ENCODE measurements around the gene NOC2L. TPM values are rescaled to one million over a fixed set of nuclear protein-coding genes. Genes with fewer than 3 reads are reported as not detected.
"Not testable (repeated sequence)": the region's sequence is repeated elsewhere in the genome, so short reads cannot be mapped to it uniquely, and the experiment has no call there.

NOC2L gene
- total RNA-seq, 1 experiment from 2014 or later: 287 TPM

- Histone ChIP-seq H3K36me3 (replicated peaks; ENCODE audit: control insufficient read depth, insufficient read depth, low read length) (no peaks in the 10 kb centered on the region), H3K27me3 (ENCODE audit: control insufficient read depth, insufficient read depth, low read length) (peaks cover 10% of the 10 kb centered on the region), H3K4me3 (ENCODE audit: insufficient read depth, low read depth, low read length) (no peak overlapping the region)
- no peak for DNase-seq
Observed at GRCh38 chr1:982765-983436, 23.8 kb upstream of the NOC2L start.

DNA sequence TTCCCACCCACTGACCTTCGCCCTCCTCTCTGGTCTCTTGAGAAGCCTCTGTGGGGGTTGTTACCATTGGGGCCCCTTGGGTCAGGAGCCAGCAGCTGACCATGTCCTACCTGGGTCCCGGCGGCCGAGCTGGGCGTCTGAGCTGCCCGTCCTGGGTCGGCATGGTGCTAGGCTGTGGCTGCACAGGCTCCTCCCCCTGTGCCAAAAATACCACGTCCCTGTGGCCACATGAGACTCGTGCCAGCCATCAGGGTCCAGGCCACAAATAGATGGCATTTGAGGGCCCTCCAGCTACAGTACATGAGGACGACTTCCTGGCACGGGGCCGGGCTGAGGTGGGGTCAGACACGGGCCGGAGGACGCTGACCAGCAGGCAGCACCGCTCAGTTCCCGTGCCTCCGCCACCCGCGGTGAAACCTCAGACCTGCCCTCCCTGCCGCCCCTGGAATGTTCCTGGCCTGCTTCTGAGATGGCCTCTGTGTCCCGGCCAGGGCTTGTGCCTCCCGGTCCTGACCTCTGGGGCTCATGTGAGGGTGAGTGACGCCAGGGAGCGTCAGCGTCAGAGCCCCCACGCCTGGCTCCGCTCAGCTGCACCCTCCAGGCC, 23.0 kb upstream of the NOC2L start, which contains the start of gene PERM1:
Gene PERM1 (minus strand): TSS at position 139 of the 604 bp plus-strand sequence. CDS start 1,064 bp downstream, outside the sequence.
- Histone ChIP-seq H3K27me3 (ENCODE audit: control insufficient read depth, insufficient read depth, low read length) (peaks cover 10% of the 10 kb centered on the region), H3K4me3 (ENCODE audit: insufficient read depth, low read depth, low read length) (no peak within 1 kb of the TSS), H3K36me3 (replicated peaks; ENCODE audit: control insufficient read depth, insufficient read depth, low read length) (no peaks in the 10 kb centered on the region)
- DNase-seq: no peak

GRCh38 chr1:981491-981954, 22.5 kb upstream of the NOC2L start:
- H3K36me3 ChIP-seq (replicated peaks; ENCODE audit: control insufficient read depth, insufficient read depth, low read length): no peaks in the 10 kb centered on the region
- no peak overlapping the region for H3K4me3 ChIP-seq (ENCODE audit: insufficient read depth, low read depth, low read length)
- H3K27me3 ChIP-seq (ENCODE audit: control insufficient read depth, insufficient read depth, low read length): peaks cover 10% of the 10 kb centered on the region
- no peak for DNase-seq

GRCh38 chr1:980602-981395, 21.7 kb upstream of the NOC2L start:
- H3K27me3 ChIP-seq (ENCODE audit: control insufficient read depth, insufficient read depth, low read length): peaks cover 10% of the 10 kb centered on the region
- no peak for DNase-seq
- H3K4me3 ChIP-seq (ENCODE audit: insufficient read depth, low read depth, low read length): no peak overlapping the region
- no peaks in the 10 kb centered on the region for H3K36me3 ChIP-seq (replicated peaks; ENCODE audit: control insufficient read depth, insufficient read depth, low read length)

DNA sequence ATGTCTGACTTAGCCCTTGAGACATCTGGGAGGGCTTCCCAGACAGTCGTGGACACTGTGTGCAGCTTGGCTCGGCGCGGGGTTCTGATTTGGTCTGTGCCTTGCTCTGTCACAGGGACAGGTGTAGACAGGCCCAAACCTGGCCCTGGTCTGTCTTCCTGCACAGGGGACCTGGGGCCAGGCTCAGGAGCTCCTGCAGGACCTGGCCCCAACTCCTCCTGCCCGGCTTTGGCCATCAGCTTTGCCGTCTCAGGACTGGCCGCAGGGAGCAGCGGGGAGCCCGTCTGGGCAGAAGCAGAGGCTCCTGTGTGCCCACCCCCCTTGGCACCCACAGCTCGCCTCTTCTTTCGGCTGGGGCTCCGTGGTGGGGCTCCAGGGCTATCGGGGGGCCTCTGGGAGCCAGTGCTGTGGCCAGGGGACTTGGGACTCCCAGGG, 21.1 kb upstream of the NOC2L start:
- Histone ChIP-seq H3K4me3 (ENCODE audit: insufficient read depth, low read depth, low read length) (no peak overlapping the region), H3K27me3 (ENCODE audit: control insufficient read depth, insufficient read depth, low read length) (peaks cover 8% of the 10 kb centered on the region), H3K36me3 (replicated peaks; ENCODE audit: control insufficient read depth, insufficient read depth, low read length) (no peaks in the 10 kb centered on the region)
- DNase-seq: no peak

DNA sequence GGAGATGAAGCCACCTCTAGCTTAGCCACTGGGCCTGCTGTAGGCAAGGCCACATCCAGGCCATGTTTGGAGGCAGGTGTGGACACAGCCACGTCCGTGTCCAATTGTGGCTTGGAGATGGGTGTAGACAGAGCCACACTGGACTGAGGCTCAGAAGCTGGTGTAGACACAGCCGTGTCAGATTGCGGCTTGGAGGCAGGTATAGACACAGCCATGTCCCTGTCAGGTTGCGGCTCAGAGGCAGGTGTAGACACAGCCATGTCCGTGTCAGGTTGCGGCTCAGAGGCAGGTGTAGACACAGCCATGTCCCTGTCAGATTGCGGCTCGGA, 20.7 kb upstream of the NOC2L start:
- Histone ChIP-seq H3K4me3 (ENCODE audit: insufficient read depth, low read depth, low read length) (no peak overlapping the region), H3K36me3 (replicated peaks; ENCODE audit: control insufficient read depth, insufficient read depth, low read length) (no peaks in the 10 kb centered on the region), H3K27me3 (ENCODE audit: control insufficient read depth, insufficient read depth, low read length) (peaks cover 5% of the 10 kb centered on the region; the same call in 1 of the 2 replicates)
- DNase-seq: no peak

- Histone ChIP-seq H3K27me3 (ENCODE audit: control insufficient read depth, insufficient read depth, low read length) (peaks cover 5% of the 10 kb centered on the region; the same call in 1 of the 2 replicates), H3K4me3 (ENCODE audit: insufficient read depth, low read depth, low read length) (no peak overlapping the region), H3K36me3 (replicated peaks; ENCODE audit: control insufficient read depth, insufficient read depth, low read length) (no peaks in the 10 kb centered on the region)
- no peak for DNase-seq
Observed at GRCh38 chr1:978835-979743, 20.0 kb upstream of the NOC2L start.

GRCh38 chr1:978069-978834, 19.2 kb upstream of the NOC2L start:
- peaks cover 5% of the 10 kb centered on the region; the same call in 1 of the 2 replicates for H3K27me3 ChIP-seq (ENCODE audit: control insufficient read depth, insufficient read depth, low read length)

DNA sequence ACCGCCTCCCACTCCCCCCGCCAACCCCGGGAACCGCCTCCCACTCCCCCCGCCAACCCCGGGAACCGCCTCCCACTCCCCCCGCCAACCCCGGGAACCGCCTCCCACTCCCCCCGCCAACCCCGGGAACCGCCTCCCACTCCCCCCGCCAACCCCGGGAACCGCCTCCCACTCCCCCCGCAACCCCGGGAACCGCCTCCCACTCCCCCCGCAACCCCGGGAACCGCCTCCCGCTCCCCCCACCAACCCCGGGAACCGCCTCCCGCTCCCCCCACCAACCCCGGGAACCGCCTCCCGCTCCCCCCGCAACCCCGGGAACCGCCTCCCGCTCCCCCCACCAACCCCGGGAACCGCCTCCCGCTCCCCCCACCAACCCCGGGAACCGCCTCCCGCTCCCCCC, 17.7 kb upstream of the NOC2L start:
- not testable (repeated sequence) for H3K27me3 ChIP-seq (ENCODE audit: control insufficient read depth, insufficient read depth, low read length); H3K36me3 ChIP-seq (replicated peaks; ENCODE audit: control insufficient read depth, insufficient read depth, low read length); DNase-seq

More at GRCh38 chr1:978069-978834, 19.2 kb upstream of the NOC2L start:
- Histone ChIP-seq H3K4me3 (ENCODE audit: insufficient read depth, low read depth, low read length) (no peak overlapping the region), H3K36me3 (replicated peaks; ENCODE audit: control insufficient read depth, insufficient read depth, low read length) (no peaks in the 10 kb centered on the region)
- DNase-seq: no peak

DNA sequence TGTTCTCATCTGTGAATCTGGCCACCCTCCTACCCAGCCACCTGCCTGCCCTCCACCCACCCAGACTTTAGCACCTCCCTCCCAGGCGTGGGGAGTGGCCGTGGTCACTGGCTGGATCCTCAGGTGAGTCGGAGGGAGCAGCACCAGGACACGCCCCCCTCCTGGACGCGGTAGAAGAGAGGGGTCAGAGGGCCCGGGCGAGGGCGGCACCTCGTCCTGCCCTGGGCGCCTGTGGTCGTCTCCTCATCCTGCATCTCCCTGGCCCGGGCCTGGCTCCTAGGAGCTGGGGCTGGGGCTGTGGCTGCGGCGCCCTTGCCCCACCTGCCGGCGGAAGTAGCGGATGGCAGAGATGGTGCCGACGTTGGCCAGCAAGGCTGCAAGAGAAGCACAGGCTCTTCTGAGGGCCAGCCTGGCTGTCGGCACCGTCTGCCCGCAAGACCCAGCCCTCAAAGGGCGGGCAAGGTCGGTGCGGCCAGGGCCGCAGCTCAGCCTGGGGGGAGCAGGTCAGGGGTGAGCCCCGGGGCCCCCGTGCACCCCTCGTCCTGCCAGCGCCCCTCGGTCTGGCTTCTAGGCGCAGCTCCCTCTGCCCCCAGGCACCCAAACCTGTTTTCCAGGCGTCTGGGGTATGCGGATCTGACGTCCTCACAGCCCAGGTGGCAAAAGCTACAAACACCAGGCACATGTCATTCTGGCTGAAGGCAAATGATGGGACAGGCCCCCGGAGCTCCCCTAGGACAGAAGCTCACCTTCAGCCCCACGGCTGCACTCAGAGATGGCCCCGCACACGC, 17.0 kb upstream of the NOC2L start:
- H3K4me3 ChIP-seq (ENCODE audit: insufficient read depth, low read depth, low read length): no peak overlapping the region
- no peaks in the 10 kb centered on the region; the same call in 1 of the 2 replicates for H3K27me3 ChIP-seq (ENCODE audit: control insufficient read depth, insufficient read depth, low read length)
- peak; percentile 99 for DNase-seq
- H3K36me3 ChIP-seq (replicated peaks; ENCODE audit: control insufficient read depth, insufficient read depth, low read length): no peaks in the 10 kb centered on the region

More for the DNA sequence above, 17.7 kb upstream of the NOC2L start:
- not testable (repeated sequence) for H3K4me3 ChIP-seq (ENCODE audit: insufficient read depth, low read depth, low read length)

DNA sequence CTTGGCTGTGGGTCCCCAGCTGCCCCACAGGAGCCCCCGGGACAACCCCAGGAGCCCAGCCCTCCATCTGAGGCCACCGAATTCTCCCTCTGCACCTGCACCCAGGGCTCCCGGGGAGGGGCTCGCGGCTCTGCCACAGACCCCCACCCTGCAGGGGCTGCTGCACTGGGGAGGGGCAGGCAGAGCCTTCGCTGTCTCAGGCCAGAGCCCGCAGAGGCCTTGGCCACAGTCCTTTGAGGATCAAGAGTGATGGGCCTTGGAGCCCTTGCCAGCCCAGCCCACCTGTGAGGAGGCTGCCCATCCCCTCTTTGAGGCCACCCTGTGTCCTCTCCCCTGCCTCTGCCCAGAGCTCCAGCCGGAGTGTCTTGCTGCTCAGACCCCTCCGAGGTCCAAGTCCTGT, 16.3 kb upstream of the NOC2L start:
- Histone ChIP-seq H3K4me3 (ENCODE audit: insufficient read depth, low read depth, low read length) (no peak overlapping the region), H3K36me3 (replicated peaks; ENCODE audit: control insufficient read depth, insufficient read depth, low read length) (no peaks in the 10 kb centered on the region), H3K27me3 (ENCODE audit: control insufficient read depth, insufficient read depth, low read length) (no peaks in the 10 kb centered on the region; the same call in 1 of the 2 replicates)
- no peak for DNase-seq

GRCh38 chr1:974687-975328, 15.8 kb upstream of the NOC2L start:
- Histone ChIP-seq H3K36me3 (replicated peaks; ENCODE audit: control insufficient read depth, insufficient read depth, low read length) (no peaks in the 10 kb centered on the region), H3K4me3 (ENCODE audit: insufficient read depth, low read depth, low read length) (no peak overlapping the region), H3K27me3 (ENCODE audit: control insufficient read depth, insufficient read depth, low read length) (no peaks in the 10 kb centered on the region; the same call in 1 of the 2 replicates)
- no peak for DNase-seq
